Inferior parietal cortex (tissue), 1 donor: ENCODE results near the gene YPEL2.

ENCODE experiments used
- DNase-seq: peaks from one replicate; pipeline ENCODE4 v3.0.0-alpha.2; 2016; ENCODE audit errors: extremely low spot score

Gene YPEL2

DNA sequence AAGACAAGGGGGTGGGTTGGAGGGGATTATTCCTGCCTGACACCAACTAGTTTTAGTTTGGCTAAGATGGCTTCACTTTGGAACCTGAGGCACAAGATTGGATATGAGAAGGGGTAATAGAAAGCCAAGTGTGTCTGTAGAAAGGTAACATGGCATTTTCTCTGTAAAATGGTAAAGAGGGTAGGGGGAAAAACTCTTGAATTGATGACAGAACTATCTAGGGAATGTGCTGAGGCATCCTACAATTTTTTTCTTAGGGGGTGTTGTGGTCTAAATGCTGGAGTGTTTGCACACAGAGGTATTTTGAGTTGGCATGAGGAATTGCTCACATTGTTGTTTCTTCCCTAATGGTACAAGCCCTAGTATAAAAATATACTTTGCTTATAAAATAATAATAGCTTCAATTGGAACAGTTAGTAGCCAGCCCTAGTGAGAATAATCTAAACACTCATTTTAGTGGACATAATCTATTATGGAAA lies 25.8 kb downstream of the YPEL2 start:
- no peak for DNase-seq

DNA sequence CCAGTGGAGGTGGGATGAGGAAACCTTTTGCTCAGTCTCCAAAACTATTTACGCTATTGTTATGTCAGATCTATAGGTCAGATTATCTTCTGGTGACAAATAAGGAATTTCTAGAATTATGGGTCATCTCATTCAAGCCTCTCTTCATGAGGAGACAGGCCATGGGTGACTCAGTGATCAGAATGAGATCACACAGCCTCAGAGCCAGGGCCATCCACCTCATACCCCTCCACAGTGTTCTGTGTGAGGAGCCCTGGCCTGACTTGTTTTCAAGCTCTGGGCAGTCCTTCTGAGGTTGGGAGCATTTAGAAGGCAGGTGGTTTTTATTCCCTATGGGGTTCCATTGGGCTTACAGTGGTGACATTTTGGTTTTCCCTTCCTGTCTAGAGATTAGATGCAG lies 26.5 kb downstream of the YPEL2 start:
- no peak for DNase-seq

DNA sequence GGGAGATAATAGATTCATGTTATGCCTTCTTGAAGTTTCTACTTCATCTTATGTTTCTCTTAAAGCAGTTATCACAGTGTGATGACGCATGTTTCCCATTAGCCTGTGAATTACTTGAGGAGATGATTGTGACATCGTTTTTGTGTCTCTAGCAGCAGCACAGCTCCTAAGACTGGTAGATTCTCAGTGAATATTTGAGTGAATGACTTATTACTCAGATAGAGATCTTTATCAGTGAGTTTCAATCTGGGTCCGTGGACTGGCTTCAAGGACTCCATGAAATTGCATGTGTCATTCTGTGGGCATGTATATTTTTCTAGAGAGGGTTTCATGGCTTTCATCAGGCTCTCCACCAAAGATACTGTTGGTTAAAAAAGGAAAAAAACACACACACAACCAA lies 29.9 kb downstream of the YPEL2 start:
- DNase-seq: no peak

DNA sequence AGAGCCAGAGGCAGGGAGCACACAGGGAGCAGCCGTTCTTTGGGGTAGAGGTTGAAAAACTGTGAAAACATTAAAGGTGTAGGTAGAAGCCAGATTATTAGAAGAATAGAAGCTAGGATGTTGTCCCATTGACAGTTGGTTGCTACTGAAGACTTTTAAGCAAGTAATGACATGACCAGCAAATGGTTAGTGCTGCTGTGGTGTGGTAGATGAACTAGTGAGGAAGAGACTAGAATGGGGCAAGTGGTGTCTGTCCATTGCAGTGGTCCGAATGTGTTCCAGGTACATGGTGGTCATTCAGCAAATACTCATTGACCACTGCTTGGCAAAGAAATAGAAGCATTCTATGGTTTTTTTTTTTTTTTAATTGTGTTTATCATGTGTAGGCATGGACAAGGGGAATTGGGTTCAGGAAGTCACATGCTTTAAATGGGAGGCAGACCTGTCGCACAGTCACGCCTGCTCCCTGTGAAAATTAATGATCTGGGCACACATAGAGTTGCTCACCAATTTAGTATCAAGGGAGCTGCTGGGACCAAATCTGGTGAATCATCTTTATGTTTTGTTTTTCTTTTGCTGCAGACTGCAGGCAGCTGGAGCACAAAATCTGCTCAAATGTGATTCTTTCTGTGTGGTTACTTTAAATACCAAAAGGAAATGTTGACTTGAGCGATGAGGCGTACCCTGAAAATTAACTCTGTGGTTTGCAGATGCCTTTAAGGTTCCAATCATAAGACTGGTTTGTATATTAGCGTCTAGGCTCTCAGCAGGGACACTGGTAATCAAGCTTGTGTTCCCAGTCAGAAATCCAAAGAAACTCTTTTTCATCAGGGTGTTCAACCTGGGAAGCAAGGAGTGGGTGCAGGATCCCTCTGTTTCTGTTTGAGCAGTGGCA lies 30.7 kb downstream of the YPEL2 start:
- DNase-seq: peak; percentile 72

DNA sequence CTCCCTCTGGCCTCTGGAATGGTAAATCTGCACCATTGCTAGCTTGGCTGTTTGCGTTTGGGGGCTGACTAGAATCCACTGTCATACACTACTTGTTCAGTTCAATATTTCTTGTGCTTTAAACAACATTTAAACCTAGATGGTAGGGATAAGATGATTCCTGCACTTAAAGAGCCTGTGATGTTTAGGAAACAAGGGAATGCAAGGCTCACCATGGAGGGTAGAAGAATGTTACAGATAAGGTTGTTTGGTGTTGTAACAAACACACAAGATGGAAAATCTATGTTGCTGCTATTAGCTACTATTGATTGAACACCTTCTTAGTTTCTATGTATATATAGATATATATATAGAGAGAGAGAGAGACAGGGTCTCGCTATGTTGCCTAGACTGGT lies 31.4 kb downstream of the YPEL2 start:
- DNase-seq: peak; percentile 37

DNA sequence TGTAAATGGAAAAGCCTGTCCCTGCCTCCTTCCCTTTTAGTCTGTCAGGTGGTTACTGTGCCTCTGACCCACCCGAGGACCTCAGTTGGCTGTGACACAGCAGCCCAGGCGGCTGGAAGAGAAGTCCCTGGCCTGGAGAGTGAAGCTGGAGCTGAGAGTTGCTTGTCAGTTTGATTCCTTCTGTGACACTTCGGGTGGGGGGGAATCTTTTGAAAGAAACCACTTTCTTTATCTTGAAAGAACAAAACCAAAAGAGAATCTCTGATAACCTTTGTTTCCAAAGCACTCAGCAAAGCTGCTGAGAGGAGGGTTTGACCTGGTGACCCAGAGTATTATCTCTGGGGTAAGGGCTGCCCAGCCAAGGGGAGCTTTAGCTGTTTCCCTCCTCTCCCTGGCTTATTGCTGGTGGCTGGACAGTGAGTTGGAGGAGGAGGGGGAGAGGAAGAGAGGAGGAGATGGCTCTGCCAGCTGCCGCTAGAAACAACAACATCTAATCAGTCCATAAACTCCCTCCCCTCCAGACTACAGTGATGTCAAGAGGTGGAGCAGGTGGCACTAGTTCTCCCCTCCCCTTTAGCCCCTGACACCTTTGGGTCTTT lies 34.0 kb downstream of the YPEL2 start:
- DNase-seq: peak; percentile 72

DNA sequence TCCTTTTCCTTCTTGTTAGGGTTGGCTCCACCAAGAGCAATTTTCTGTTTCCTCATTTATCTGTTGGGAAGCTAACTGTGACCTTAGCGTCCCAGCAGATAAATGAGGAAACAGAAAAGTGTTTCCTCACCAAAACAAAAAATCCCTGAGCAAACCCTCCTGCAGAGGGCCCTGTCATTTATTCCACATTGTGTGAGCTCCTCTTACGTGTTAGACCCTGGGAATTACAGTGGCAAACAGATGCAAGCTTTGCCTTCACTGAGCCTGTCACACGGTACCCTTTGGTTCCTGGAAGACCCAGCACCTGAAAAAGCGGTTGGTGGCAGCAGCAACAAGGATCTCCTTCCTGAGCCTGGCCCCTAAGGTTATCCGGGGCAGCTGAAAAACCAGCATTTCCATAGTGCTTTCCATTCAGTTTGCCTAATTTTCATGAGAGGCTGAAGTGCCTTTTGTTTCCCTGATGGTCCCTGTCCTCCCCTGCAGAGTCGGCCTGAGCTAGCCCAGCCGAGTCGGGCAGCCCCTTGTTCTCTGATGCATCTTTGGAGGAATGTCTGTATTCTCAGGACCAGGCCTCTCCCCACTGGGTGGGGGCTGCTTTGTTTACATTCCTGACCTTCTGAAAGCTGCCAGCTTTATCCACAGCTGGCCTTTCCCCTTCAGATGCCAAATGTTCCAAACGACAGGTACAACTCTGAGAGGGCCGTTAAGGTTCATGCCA lies 34.7 kb downstream of the YPEL2 start:
- peak; percentile 51 for DNase-seq

DNA sequence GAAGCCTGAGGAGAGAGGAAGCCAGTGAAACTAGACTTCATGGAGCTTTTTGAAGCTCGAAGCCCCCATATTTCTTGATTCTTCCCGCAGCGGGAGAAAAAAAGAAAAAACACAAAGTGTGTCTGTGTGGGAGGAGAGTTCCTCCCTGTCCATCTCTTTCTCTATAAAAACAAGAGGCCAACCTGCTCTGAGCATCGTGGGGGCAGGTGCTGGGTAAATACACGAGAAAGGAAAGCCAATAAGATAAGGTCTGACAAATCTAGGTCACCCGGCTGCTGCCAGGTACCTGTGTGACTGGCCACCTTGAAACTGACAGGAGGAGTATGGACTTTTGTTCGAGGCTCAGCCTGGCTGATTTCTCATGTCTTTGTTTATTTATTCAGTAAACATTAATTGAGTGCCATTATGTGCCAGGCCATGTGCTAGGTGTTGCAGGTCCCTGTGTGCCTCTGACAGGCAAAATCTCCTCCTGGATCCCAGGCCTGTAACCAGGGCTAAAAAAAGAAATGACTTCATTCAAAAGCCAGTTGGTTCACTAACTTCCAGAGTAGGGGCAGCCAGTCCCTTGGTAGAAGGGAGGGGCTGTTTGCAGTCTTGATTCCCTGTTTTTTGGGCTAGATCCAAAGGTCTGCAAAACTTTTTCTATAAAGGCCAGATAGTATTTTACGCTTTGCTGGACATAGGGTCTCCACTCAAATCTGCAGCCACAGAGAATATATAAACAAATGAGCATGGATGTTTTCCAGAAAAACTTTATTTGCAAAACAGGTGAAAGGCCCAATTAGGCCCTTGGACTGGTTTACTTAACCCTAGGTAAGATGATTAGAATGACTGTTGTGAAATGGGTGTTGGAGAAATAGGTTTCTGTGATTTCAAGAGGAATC lies 35.6 kb downstream of the YPEL2 start:
- DNase-seq: peak; percentile 39

DNA sequence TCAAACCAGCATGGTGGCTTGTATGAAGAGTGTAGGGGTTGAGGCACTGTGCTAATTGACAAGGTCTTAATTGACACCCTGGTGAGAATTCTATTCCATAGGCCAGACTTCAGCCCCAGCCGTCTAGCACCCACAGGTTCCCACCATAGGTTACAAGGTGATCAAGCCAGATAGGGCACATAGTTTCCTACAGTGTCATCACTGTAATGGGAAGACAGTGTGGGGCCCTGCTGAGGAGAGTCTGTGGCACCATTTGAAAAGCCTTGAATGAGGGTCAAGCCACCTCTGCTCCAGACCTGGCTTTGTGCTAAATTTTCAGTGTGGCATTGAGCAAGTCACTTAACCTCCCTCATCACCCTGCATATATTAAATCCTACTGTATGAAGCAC lies 36.2 kb downstream of the YPEL2 start:
- no peak for DNase-seq

DNA sequence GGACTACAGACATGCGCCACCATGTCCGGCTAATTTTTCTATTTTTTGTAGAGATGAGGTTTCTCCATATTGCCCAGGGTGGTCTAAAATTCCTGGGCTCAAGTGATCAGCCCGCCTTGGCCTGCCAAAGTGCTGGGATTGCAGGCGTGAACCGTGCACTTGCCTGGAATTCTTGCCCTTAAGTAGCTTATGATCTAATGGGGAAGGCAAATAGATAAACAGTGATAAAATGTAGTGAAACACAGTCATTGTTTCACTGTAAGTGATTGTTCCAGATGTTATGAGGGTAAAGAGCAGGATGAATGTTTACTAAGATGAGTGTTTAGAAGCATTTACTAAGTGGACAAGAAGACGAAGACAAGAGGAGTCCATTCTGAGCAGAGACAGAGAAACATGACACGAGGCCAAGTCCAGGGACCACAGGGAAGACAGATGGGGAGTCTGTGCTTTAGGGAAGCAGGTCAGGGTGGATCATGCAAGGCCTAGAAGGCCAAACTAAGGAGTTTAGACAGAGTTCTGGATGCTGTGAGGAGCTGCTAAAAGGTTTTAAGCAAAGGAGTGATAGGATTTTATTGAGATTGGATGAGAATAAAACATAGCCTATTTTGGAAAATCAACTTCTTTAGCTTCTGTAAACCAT lies 36.9 kb downstream of the YPEL2 start:
- DNase-seq: no peak

DNA sequence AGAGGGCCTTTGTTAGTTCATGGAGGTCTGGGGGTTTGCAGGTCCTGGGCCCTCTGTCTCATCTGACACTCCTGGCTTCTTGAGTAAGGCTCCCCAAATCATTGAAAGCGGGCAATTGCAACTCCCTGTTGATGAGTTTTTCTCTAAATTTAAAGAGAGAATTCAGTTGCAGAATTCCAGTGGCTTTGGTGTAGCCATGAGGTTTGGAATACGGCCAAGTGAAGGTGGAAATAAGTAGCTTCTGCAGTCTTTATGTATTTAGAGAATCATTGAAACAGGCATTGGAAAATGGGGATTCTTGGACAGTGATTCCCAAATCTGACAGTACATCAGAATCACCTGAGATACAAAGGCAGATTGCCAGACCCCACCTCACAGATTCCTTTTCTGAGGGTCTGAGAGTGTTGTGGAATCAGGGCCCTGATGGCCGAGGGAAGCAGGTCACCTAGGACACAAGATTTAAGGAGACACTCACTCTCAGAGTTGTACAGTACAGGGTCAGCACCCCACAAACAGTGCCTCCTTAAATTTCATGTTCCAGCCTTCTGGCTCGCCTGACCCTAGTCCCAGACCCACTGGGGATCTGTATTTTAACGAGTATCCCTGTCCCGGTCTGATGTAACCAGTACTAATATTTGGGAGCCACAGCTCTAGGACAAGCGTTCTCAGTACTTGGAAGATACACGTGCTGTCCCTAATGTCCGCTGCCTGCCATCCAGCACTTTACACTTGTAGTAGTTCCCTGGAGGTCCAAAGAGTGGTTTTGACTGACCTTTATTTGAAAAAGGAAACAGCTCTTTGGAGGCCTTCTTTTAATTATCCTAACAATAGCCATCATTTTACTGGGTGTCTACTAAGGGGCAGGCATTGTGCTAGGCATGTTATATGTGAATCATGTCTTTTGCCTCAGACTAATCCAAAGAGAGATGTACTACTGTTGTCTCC lies 37.8 kb downstream of the YPEL2 start:
- peak; percentile 19 for DNase-seq

DNA sequence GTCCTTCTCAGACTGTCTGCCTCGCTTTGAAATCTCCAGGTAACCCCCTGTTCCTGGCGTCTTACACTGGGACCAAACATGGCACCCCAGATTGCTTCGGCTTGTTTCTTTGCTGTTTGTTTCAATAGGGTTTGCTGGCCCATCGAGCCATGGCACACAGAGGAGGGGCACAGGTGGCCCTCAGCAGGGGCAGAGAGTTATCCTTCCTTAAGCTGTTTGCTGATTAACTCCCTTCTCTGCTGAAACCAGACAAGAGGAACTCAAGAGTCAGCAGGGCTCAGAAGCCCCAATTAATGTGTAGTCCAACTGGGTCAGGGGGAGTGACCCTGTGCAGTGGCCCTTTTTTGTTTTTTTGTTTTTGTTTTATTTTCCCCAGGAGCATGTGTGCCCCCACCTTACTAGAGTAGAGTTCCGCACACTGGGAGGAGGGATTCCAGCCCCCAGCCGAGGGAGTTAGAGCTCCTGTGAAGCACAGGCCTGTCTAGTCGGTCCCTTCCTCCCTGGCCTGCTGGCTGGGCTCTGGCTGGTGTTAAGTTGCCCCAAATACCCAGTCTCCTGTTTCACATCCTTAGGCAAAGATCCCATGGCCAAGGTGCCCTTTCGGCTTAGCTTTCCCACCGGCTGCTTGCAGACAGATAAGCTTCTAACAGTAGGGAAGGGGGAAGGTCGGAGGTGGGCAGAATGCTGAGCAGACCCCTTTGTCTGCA lies 39.3 kb downstream of the YPEL2 start:
- DNase-seq: no peak

DNA sequence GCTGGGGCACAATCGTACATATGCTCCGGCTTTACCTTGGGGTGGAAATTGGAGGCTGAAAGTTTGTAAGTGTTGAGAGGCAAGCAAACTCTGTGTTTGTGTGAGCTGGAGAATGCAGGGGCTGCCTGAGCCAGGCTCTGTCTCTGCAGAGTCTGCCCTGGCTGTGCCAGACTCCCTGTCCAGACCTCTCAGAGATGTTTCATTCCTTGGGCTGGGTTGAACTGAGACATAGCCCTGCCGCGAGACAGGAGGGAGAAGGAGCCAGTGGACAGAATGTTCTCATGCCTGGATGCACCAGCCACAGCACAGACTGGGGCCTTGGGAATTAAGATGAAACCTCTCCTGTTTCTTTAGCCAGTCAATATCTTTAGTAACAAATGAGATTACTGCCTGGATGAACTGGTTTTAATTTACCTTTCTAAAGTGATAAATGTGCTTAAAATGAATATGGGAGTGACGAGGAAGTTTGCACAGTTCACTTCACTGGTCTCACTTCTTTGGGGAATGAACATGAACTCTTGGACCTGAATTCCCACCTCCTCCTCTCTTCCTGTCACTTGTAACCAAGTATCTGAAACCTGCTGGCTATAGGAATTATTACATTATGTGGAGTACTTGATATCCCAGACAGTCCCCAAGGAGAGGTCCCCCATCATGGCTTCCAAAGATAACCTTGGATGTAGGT lies 40.1 kb downstream of the YPEL2 start:
- no peak for DNase-seq

DNA sequence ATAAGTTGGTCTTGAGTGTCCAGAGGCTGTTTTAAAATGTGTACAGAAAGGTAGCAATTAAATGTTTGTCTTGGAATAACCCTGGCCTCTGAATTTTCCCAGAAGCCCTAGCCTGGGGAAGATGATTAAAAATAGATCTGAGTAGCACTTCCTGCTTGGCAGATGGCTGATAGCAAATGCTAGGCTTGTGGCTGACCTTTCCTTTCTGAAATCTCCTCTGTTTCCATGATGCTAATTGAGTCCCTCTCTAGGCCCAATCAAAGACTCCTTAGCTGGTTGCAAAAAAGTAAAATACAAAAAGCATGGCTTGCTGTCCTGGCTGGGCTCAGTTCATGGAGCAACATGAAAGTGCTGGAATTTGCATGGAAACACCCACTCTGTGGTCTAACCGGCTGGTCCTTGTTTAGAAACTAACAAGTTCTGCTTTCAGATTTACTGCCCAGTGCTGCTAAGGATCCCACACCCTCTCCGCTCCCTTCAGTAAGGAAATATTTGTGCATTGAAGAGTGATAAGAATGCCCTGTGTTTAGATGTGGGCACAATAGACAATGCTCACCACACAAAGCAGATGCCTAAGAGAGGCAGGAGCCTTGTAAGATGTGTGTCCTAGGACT lies 40.8 kb downstream of the YPEL2 start:
- DNase-seq: no peak

DNA sequence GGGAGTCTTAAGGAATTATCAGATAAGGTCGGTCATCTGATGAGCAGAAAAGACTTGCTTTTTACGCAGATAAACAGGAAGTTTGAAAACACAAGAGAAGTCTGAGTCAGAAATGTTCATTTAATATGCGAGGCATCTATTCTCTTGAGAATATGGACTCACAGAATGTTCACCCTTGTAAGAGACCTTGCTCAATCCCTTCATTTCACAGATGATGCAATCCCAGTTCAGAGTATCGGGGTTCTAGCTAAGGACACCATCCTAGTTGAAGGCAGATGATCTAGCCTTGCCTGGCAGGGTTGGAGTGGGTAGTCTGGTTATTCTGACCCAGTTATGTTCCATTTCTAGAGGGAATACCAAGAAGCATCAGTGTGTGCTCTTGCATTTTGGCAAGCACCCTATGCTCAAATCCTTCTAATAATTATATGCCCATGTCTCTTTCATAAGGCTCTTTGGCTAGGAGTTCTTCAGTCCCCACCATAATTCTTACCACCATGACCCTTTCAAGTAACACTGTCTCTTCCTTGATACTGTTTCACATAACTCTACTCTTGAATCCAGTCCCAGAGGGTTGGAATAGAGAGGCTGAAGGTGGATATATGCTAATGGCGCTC lies 42.5 kb downstream of the YPEL2 start:
- no peak for DNase-seq

DNA sequence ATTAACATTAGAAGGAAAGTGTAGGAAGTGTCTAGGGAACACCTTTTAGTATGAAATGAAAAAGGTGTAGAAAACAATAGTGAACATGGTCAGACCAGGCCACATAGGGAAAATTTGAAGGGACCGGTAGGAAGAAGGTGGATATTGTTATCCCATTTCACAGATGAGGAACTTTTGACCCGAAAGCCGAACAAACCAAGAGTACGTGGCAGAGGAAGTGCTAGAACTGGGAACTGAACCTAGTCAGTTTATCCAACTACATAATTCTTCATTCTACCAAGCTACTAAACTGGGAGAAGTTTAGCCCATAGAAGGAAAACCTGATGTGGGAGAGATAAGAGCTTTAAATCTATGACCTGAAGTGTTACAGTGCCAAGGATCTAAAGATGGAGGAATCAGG lies 43.2 kb downstream of the YPEL2 start:
- no peak for DNase-seq

DNA sequence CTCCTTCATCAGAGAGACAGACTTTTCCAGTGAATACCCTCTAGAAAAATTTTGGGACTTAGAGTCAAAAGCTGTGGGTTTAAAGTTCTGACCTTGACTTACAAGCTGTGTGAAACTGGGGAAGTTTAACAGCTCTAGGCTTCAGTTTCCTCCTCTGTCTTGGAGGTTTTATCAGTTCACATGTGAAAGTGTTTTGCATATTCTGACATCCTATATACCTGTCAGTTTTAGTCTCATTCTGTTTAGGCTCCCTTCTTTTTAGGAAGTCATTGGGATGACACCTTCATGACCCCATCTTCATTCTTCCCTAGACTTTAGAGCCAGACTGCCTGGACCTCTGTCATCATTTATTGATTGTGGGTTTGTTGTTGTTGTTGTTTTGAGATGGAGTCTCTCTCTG lies 44.4 kb downstream of the YPEL2 start:
- no peak for DNase-seq

DNA sequence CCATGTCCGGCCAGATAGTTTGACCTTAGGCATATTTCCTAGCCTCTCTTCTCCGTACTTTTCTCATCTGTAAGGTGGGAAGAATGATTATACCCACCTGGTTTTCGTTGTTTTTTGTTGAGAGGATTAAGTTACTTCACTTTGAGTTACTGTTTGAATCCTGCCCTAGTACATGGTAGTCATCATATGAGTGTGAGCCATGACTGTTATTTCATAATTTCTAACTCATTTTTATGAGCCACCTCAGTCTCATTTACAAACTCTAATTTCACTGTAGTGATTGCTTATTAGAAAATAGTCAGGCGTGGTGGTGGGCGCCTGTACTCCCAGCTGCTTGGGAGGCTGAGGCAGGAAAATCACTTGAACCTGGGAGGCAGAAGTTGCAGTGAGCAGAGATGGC lies 45.1 kb downstream of the YPEL2 start:
- no peak for DNase-seq
